NCI-H146 treated with DMSO at 0.1 percent for 48 hours (cell line): ENCODE results near the gene DAND5.

Experiments used
- DNase-seq: peaks from one replicate; lab custom pipeline; 2025; ENCODE audit not compliant: unreplicated experiment; lab: John Stamatoyannopoulos, UW

The DAND5 gene

GRCh38 chr19:13007292-13008045 lies 38.1 kb downstream of the DAND5 start:
- no peak for DNase-seq

GRCh38 chr19:13008926-13009787 lies 39.8 kb downstream of the DAND5 start:
- DNase-seq = no peak

- DNase-seq = no peak
Measured at GRCh38 chr19:13010038-13010991, 40.9 kb downstream of the DAND5 start.

- DNase-seq = no peak
Measured at GRCh38 chr19:13010992-13011652, 41.7 kb downstream of the DAND5 start.

GRCh38 chr19:13011653-13012389 lies 42.4 kb downstream of the DAND5 start:
- no peak for DNase-seq

- DNase-seq = no peak
Measured at GRCh38 chr19:13012390-13012689, 43.0 kb downstream of the DAND5 start.

- DNase-seq = no peak
Measured at GRCh38 chr19:13012690-13013608, 43.6 kb downstream of the DAND5 start.

GRCh38 chr19:13013649-13014048 lies 44.3 kb downstream of the DAND5 start:
- no peak for DNase-seq

- DNase-seq = no peak
Measured at GRCh38 chr19:13014101-13014920, 44.9 kb downstream of the DAND5 start.

- no peak for DNase-seq
Measured at GRCh38 chr19:13014921-13015280, 45.5 kb downstream of the DAND5 start.

- DNase-seq = no peak
Measured at GRCh38 chr19:13015361-13016223, 46.2 kb downstream of the DAND5 start.

GRCh38 chr19:13016245-13016627 lies 46.9 kb downstream of the DAND5 start:
- DNase-seq = no peak

GRCh38 chr19:13016628-13017305 lies 47.4 kb downstream of the DAND5 start:
- DNase-seq = no peak

- DNase-seq = no peak
Measured at GRCh38 chr19:13017306-13018034, 48.1 kb downstream of the DAND5 start.

- no peak for DNase-seq
Measured at GRCh38 chr19:13018035-13018914, 48.9 kb downstream of the DAND5 start.
